GM06990 (cell line): ENCODE data around the gene HSPA12A.

Experiments used
- DNase-seq: peaks from one replicate; pipeline ENCODE4 v3.0.0-alpha.2; 2011; ENCODE audit not compliant: insufficient read length; ENCODE audit errors: extremely low read depth
- H3K27me3 ChIP-seq: replicated peaks from 2 replicates; pipeline ENCODE4 v1.6.0; 2011; ENCODE audit warnings: low read length; ENCODE audit not compliant: control insufficient read depth, insufficient read depth
- H3K36me3 ChIP-seq: 2 replicates; pipeline ENCODE4 v1.5.1; 2011; ENCODE audit warnings: low read length; ENCODE audit not compliant: control insufficient read depth, insufficient read depth
- H3K4me3 ChIP-seq: replicated peaks from 2 replicates; pipeline ENCODE4 v1.5.1; 2011; ENCODE audit warnings: low read depth, mild to moderate bottlenecking, control low read depth, low read length
- CTCF ChIP-seq: IDR thresholded peaks from 2 replicates; pipeline ENCODE4 v1.5.1; 2011; ENCODE audit warnings: low read length, control low read depth, mild to moderate bottlenecking, inconsistent platforms; ENCODE audit not compliant: insufficient read depth, poor library complexity, severe bottlenecking

Gene HSPA12A

DNA sequence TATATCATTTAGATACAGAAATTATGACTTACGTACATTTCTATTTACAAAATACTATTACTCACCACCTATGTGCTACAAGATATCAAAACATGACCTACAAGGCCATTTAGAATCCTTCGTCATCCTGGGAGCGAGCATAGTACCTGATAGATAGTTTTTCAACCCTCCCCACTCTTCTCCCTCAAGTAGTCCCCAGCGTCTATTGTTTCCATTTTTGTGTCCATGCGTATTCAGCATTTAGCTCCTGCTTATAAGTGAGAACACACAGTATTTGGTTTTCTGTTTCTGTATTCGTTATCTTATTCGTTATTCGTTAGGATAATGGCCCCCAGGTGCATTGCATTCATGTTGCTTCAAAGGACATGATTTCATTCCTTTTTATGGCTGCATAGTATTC is 93.5 kb downstream of the HSPA12A start:
- DNase-seq = no peak
- Histone ChIP-seq H3K4me3 (no peak overlapping the region), H3K27me3 (no peaks in the 10 kb centered on the region), H3K36me3 (no peaks in the 10 kb centered on the region)
- TF ChIP-seq CTCF = no peak

- H3K36me3 ChIP-seq = no peaks in the 10 kb centered on the region
- no peak overlapping the region for H3K4me3 ChIP-seq
- H3K27me3 ChIP-seq = no peaks in the 10 kb centered on the region
- no peak for TF ChIP-seq CTCF
- DNase-seq = no peak
Measured at GRCh38 chr10:116646502-116646901, 95.9 kb downstream of the HSPA12A start.

DNA sequence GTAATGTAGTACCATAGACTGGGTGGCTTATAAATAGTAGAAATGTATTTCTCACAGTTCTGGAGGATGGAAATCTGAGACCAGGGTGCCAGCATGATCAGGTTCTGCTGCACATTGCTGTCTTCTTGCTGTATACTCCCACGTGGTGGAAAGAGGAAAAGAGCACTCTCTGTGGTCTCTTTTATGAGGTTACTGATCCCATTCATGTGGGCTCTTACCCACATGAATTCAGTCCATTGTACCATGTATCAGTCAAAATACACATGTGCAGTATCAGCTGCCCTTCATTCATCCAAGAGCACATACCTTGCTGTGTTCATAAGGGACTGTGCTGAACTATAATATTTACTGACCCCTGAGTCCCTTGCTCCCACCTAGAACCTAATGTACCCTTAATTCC is 104.5 kb downstream of the HSPA12A start:
- H3K4me3 ChIP-seq = no peak overlapping the region
- no peak for DNase-seq
- no peaks in the 10 kb centered on the region for H3K27me3 ChIP-seq
- no peaks in the 10 kb centered on the region for H3K36me3 ChIP-seq
- TF ChIP-seq CTCF = no peak

GRCh38 chr10:116636976-116637375 is 105.4 kb downstream of the HSPA12A start:
- H3K27me3 ChIP-seq = no peaks in the 10 kb centered on the region
- TF ChIP-seq CTCF = no peak
- no peak for DNase-seq
- H3K4me3 ChIP-seq = no peak overlapping the region
- H3K36me3 ChIP-seq = no peaks in the 10 kb centered on the region

DNA sequence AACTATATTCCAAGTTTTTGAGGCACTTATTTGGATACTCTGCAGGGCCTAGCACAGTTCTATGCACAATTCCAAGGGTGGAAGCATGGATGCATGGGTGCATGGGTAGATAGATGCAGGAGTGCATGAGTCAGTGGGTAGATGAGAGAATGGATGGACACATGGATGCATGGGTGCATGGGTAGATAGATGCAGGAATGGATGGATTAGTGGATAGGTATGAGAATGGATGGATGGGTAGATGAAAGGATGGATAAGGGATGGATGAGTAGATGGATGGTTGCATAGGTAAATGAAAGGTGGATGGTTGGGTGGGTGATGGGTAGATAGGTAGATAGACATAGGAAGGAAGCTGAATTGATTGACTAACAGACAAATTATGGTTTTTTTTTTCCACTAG is 106.0 kb downstream of the HSPA12A start:
- H3K27me3 ChIP-seq = no peaks in the 10 kb centered on the region
- no peak overlapping the region for H3K4me3 ChIP-seq
- DNase-seq = no peak
- TF ChIP-seq CTCF = no peak
- no peaks in the 10 kb centered on the region for H3K36me3 ChIP-seq
